Coronary artery (tissue), 2 donors: ENCODE data around the gene PDRG1.

Experiments
- DNase-seq: peaks from one replicate; pipeline ENCODE4 v3.0.0-alpha.2; 2017; ENCODE audit warnings: low spot score
- H3K27ac ChIP-seq, 2 donors: fragments of 200-600 bp; sonication (generic); one replicate each; pipeline ENCODE4 v1.5.1; 2016 to 2019
- H3K4me3 ChIP-seq: fragments of 200-600 bp; sonication (generic); 2 replicates; pipeline ENCODE4 v1.5.1; 2016; ENCODE audit warnings: mild to moderate bottlenecking, moderate library complexity
- CTCF ChIP-seq: fragments of 200-600 bp; sonication (generic); IDR thresholded peaks from one replicate; pipeline ENCODE4 v1.5.1; 2019; ENCODE audit warnings: antibody characterized with exemption

PDRG1 gene

GRCh38 chr20:31977080-31977479 lies 25.2 kb upstream of the PDRG1 start:
- H3K27ac ChIP-seq, result no peak overlapping the region
- TF ChIP-seq CTCF, result no peak

GRCh38 chr20:31975874-31976273 lies 24.0 kb upstream of the PDRG1 start:
- TF ChIP-seq CTCF, result no peak
- no peak for DNase-seq
- no peak overlapping the region for H3K4me3 ChIP-seq
- no peak overlapping the region for H3K27ac ChIP-seq

More at GRCh38 chr20:31977080-31977479, 25.2 kb upstream of the PDRG1 start:
- H3K4me3 ChIP-seq, result no peak overlapping the region
- DNase-seq, result no peak

- H3K27ac ChIP-seq, result no peak overlapping the region
- TF ChIP-seq CTCF, result no peak
- no peak for DNase-seq
Observed at GRCh38 chr20:31974951-31975487, 23.2 kb upstream of the PDRG1 start.

GRCh38 chr20:31974296-31974695 lies 22.4 kb upstream of the PDRG1 start:
- no peak for TF ChIP-seq CTCF
- no peak overlapping the region for H3K27ac ChIP-seq
- DNase-seq, result no peak

More at GRCh38 chr20:31974951-31975487, 23.2 kb upstream of the PDRG1 start:
- no peak overlapping the region for H3K4me3 ChIP-seq

GRCh38 chr20:31972471-31973021 lies 20.7 kb upstream of the PDRG1 start:
- TF ChIP-seq CTCF, result no peak
- H3K4me3 ChIP-seq, result no peak overlapping the region
- H3K27ac ChIP-seq, result no peak overlapping the region
- DNase-seq, result no peak

More at GRCh38 chr20:31974296-31974695, 22.4 kb upstream of the PDRG1 start:
- H3K4me3 ChIP-seq, result no peak overlapping the region

- no peak for TF ChIP-seq CTCF
- Histone ChIP-seq H3K27ac (no peak overlapping the region), H3K4me3 (no peak overlapping the region)
- DNase-seq, result no peak
Observed at GRCh38 chr20:31969991-31970390, 18.1 kb upstream of the PDRG1 start.
